HEK293T (cell line): ENCODE results near the gene SPIRE1.

Experiments used
- BHLHE40 ChIP-seq: fragments of 450-650 bp; IDR thresholded peaks from 2 replicates; pipeline ENCODE4 v1.6.1; 2016; ENCODE audit warnings: mild to moderate bottlenecking, moderate library complexity, borderline replicate concordance
- SP1 ChIP-seq: fragments of 450-650 bp; IDR thresholded peaks from 2 replicates; pipeline ENCODE4 v1.6.1; 2017
- ZNF384 ChIP-seq: fragments of 450-650 bp; IDR thresholded peaks from 2 replicates; pipeline ENCODE4 v1.6.1; 2016

DNA sequence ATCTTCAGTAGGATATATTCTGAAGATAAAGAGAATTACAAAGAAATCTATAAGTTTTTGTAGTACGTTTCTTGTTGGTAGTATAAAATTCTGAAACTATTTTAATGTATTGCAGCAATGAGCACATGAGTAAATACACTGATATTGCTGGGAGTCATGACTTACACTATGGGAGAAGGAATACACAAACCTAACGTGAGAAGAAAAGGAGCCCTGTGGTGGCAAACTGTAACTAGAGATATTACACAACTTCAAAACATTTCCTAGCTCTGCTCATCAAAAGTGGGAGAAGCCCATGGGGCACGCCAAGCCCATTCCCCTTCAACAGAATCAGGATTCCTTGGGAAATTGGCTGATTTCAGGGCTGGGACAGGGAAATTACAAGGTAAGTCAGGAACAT is 20.5 kb downstream of the SPIRE1 start:
- TF ChIP-seq SP1 (no peak), ZNF384 (no peak), BHLHE40 (no peak)
